H1 (cell line): Measurements from ENCODE around the gene ABCB11. TPM values are rescaled to one million over a fixed set of nuclear protein-coding genes. Genes with fewer than 3 reads are reported as not detected.

Experiments
- CTCF ChIA-PET: fragments of 300-600 bp; sonication (Branson Sonifier 250); formaldehyde crosslinking; loops from one replicate; lab custom pipeline; 2021; ENCODE audit not compliant: partially characterized antibody; lab: Charles Lee
- POLR2A ChIA-PET: fragments of 300-600 bp; sonication (Branson Sonifier 250); formaldehyde crosslinking; loops from one replicate; lab custom pipeline; 2021; ENCODE audit warnings: inconsistent platforms; ENCODE audit not compliant: partially characterized antibody; lab: Charles Lee
- DNase-seq, 2 experiments: peaks; one replicate each; pipeline versions ENCODE4 v3.0.0 to v3.0.0-alpha.2; 2010 to 2022; ENCODE audit warnings: low spot score in 2 of 2, low read depth in 1 of 2, mixed read lengths in 1 of 2
- FAIRE-seq: peaks from 2 replicates; lab custom pipeline; 2011; peaks lifted over from hg19 to GRCh38; lab: Jason Lieb, UNC
- H2AFZ ChIP-seq: 2 replicates; pipeline ENCODE4 v1.8.1; 2012; ENCODE audit warnings: low read length, inconsistent platforms
- H2AK5ac ChIP-seq: 2 replicates; pipeline ENCODE4 v1.6.1; 2013; ENCODE audit warnings: low read depth, low read length
- H2BK120ac ChIP-seq: replicated peaks from 2 replicates; pipeline ENCODE3; 2013; ENCODE audit warnings: low read depth, low read length, inconsistent platforms
- H2BK12ac ChIP-seq: 2 replicates; pipeline ENCODE4 v1.6.1; 2013; ENCODE audit warnings: low read depth, low read length
- H2BK15ac ChIP-seq: 2 replicates; pipeline ENCODE4 v1.6.1; 2013; ENCODE audit warnings: low read length
- H2BK20ac ChIP-seq: 2 replicates; pipeline ENCODE4 v1.6.1; 2013; ENCODE audit warnings: low read length
- H2BK5ac ChIP-seq: 2 replicates; pipeline ENCODE4 v1.6.1; 2013; ENCODE audit warnings: low read depth, low read length
- H3K14ac ChIP-seq: 2 replicates; pipeline ENCODE4 v1.6.1; 2013; ENCODE audit warnings: inconsistent platforms; ENCODE audit not compliant: insufficient read length
- H3K18ac ChIP-seq: 2 replicates; pipeline ENCODE4 v1.6.1; 2013; ENCODE audit warnings: low read length; ENCODE audit errors: extremely low read depth
- H3K23ac ChIP-seq: 2 replicates; pipeline ENCODE4 v1.6.1; 2013; ENCODE audit warnings: inconsistent platforms; ENCODE audit not compliant: insufficient read length
- H3K23me2 ChIP-seq: 2 replicates; pipeline ENCODE4 v1.6.1; 2013; ENCODE audit warnings: low read depth, low read length
- H3K27ac ChIP-seq: 2 replicates; pipeline ENCODE4 v1.6.1; 2011; ENCODE audit warnings: low read depth, low read length, inconsistent platforms
- H3K27me3 ChIP-seq, 4 experiments: replicated peaks in 1 of 4; 1 replicate in 1 of 4; 2 replicates in 3 of 4; pipeline versions ENCODE4 v1.6.1 to v1.8.1; 2011 to 2013; ENCODE audit warnings: low read length in 3 of 4, mild to moderate bottlenecking in 3 of 4, inconsistent platforms in 2 of 4, mixed read lengths in 2 of 4, moderate library complexity in 1 of 4; ENCODE audit not compliant: control insufficient read depth in 3 of 4, insufficient read depth in 3 of 4; ENCODE audit errors: extremely low read depth in 1 of 4
- H3K36me3 ChIP-seq, 4 experiments: 2 replicates each; pipeline versions ENCODE4 v1.6.1 to v1.8.1; 2011 to 2013; ENCODE audit warnings: mild to moderate bottlenecking in 4 of 4, low read length in 3 of 4, moderate library complexity in 2 of 4, control low read depth in 1 of 4, inconsistent platforms in 1 of 4; ENCODE audit not compliant: insufficient read depth in 4 of 4, control insufficient read depth in 2 of 4
- H3K4ac ChIP-seq: replicated peaks from 2 replicates; pipeline ENCODE3; 2013; ENCODE audit warnings: low read length, low read depth, mixed read lengths, inconsistent platforms; ENCODE audit not compliant: insufficient read length
- H3K4me1 ChIP-seq, 4 experiments: replicated peaks in 1 of 4; 1 replicate in 1 of 4; 2 replicates in 3 of 4; pipeline versions ENCODE4 v1.6.1 to v1.8.1; 2011 to 2013; ENCODE audit warnings: low read length in 3 of 4, inconsistent platforms in 2 of 4, mixed read lengths in 1 of 4; ENCODE audit not compliant: insufficient read depth in 4 of 4, control insufficient read depth in 3 of 4
- H3K4me2 ChIP-seq, 2 experiments: 2 replicates each; pipeline versions ENCODE4 v1.6.1 to v1.8.1; 2011 to 2013; ENCODE audit warnings: low read depth in 2 of 2, low read length in 2 of 2, control low read depth in 1 of 2, inconsistent platforms in 1 of 2, mild to moderate bottlenecking in 1 of 2; ENCODE audit not compliant: insufficient read depth in 1 of 2
- H3K4me3 ChIP-seq, 4 experiments: fragments of 200-600, 300-600 bp in 1 of 4; sonication (generic), shearing (Covaris generic), sonication (Bioruptor Twin) in 1 of 4; 2 replicates each; pipeline versions ENCODE4 v1.5.1 to v1.8.1; 2011 to 2016; ENCODE audit warnings: low read length in 4 of 4, low read depth in 3 of 4, control low read depth in 2 of 4, inconsistent platforms in 2 of 4, mild to moderate bottlenecking in 2 of 4, mixed read lengths in 1 of 4, moderate library complexity in 1 of 4; ENCODE audit not compliant: insufficient read depth in 2 of 4; ENCODE audit errors: extremely low read depth in 1 of 4
- H3K56ac ChIP-seq: replicated peaks from 2 replicates; pipeline ENCODE3; 2013; ENCODE audit warnings: low read depth, mild to moderate bottlenecking, mixed read lengths, low read length, inconsistent platforms; ENCODE audit not compliant: insufficient read length
- H3K79me1 ChIP-seq: 2 replicates; pipeline ENCODE4 v1.6.1; 2013; ENCODE audit warnings: low read depth, low read length, control low read depth
- H3K79me2 ChIP-seq, 2 experiments: 2 replicates each; pipeline versions ENCODE4 v1.6.1 to v1.8.1; 2012 to 2013; ENCODE audit warnings: low read length in 2 of 2, mild to moderate bottlenecking in 2 of 2, inconsistent platforms in 1 of 2; ENCODE audit not compliant: insufficient read depth in 2 of 2, control insufficient read depth in 1 of 2
- H3K9ac ChIP-seq, 4 experiments: replicated peaks in 1 of 4; 1 replicate in 1 of 4; 2 replicates in 3 of 4; pipeline versions ENCODE4 v1.6.1 to v1.8.1; 2011 to 2013; ENCODE audit warnings: low read depth in 3 of 4, low read length in 3 of 4, control low read depth in 2 of 4, mild to moderate bottlenecking in 2 of 4, moderate library complexity in 2 of 4, inconsistent platforms in 1 of 4; ENCODE audit errors: extremely low read depth in 1 of 4
- H3K9me3 ChIP-seq, 2 experiments: 2 replicates each; pipeline versions ENCODE4 v1.6.1 to v1.8.1; 2012 to 2013; ENCODE audit warnings: mild to moderate bottlenecking in 2 of 2, moderate library complexity in 2 of 2, control low read depth in 1 of 2, inconsistent platforms in 1 of 2, low read depth in 1 of 2, low read length in 1 of 2, mixed read lengths in 1 of 2; ENCODE audit not compliant: insufficient read depth in 2 of 2
- H4K20me1 ChIP-seq, 2 experiments: replicated peaks in 1 of 2; 2 replicates each; pipeline versions ENCODE3 to v1.8.1; 2011 to 2013; ENCODE audit warnings: inconsistent platforms in 2 of 2, low read length in 2 of 2, mild to moderate bottlenecking in 1 of 2; ENCODE audit not compliant: insufficient read depth in 2 of 2, control insufficient read depth in 1 of 2
- H4K5ac ChIP-seq: 2 replicates; pipeline ENCODE4 v1.6.1; 2013; ENCODE audit warnings: low read length, low read depth, mixed read lengths, inconsistent platforms; ENCODE audit not compliant: insufficient read length
- H4K8ac ChIP-seq: 2 replicates; pipeline ENCODE4 v1.8.0; 2013; ENCODE audit warnings: mild to moderate bottlenecking, moderate library complexity, low read length, inconsistent platforms; ENCODE audit not compliant: insufficient read depth; ENCODE audit errors: extremely low read depth
- H4K91ac ChIP-seq: replicated peaks from 2 replicates; pipeline ENCODE3; 2013; ENCODE audit warnings: low read length, mixed read lengths, inconsistent platforms; ENCODE audit not compliant: insufficient read length
- E2F6 ChIP-seq: IDR thresholded peaks from 2 replicates; pipeline ENCODE4 v1.6.1; 2012; ENCODE audit warnings: inconsistent platforms
- EGR1 ChIP-seq: IDR thresholded peaks from 2 replicates; pipeline ENCODE4 v1.6.1; 2011; ENCODE audit warnings: low read depth, low read length, borderline replicate concordance
- MAFK ChIP-seq: IDR thresholded peaks from 2 replicates; pipeline ENCODE4 v1.6.1; 2012; ENCODE audit warnings: low read depth, mild to moderate bottlenecking, improper control_type of control experiment, low read length
- SIX5 ChIP-seq: IDR thresholded peaks from 2 replicates; pipeline ENCODE4 v1.6.1; 2011; ENCODE audit warnings: mild to moderate bottlenecking, low read depth, low read length
- WGBS, 2 experiments: shearing (Covaris generic) in 1 of 2; methylation state at CpG; one replicate each; pipeline versions ENCODE4 v1.1.6 to v1.1.7; 2013 to 2015; ENCODE audit warnings: low lambda C conversion rate in 2 of 2, mixed read lengths in 2 of 2, inconsistent platforms in 1 of 2, low coverage in 1 of 2, missing lambda C conversion rate in 1 of 2; ENCODE audit not compliant: insufficient replicate concordance in 2 of 2, insufficient coverage in 1 of 2, insufficient read length in 1 of 2; ENCODE audit errors: extremely low coverage in 1 of 2, missing lambda C conversion rate in 1 of 2; 5-methylcytosine and 5-hydroxymethylcytosine counted together
- polyA plus RNA-seq, 7 experiments: library from polyadenylated mRNA; depleted of rRNA in 3 of 7; stranded (reverse) in 5 of 7; unstranded in 2 of 7; fragments of >200 nt in 5 of 7; fragments of 200-250 nt in 2 of 7; gene quantifications; 1 replicate in 5 of 7; 2 replicates in 1 of 7; 4 replicates in 1 of 7; pipeline versions ENCODE4 v1.2.1 to v1.2.3, GENCODE V29; 2011 to 2013; ENCODE audit warnings: missing spikeins in 2 of 7, mixed read lengths in 2 of 7
- total RNA-seq: library from RNA; stranded (reverse); fragmentation: NEBNext Ultra II Directional; extraction: Animal tissue kit (Norgen Biotek cat#: 25700); gene quantifications from 2 replicates; pipeline ENCODE4 v1.2.1, GENCODE V29; 2021

Gene ABCB11
- total and polyA plus RNA-seq, 2 of the 8 experiments (the other 6 are each of a cell fraction or from before 2014, with no cell fraction given): not detected

GRCh38 chr2:168939918-168940317, 91.2 kb downstream of the ABCB11 start:
- FAIRE-seq: no peak
- CTCF ChIA-PET: interaction anchor here (1.3 to 2.0 kb wide), 4 partner anchors 9 to 192 kb away, joined by 4 to 6 read pairs (median 6); no protein-coding TSS in a partner anchor

More at GRCh38 chr2:168939918-168940317, 91.2 kb downstream of the ABCB11 start:
- no peak overlapping the region for H2BK20ac ChIP-seq
- H3K14ac ChIP-seq: no peak overlapping the region
- no peak overlapping the region for H4K8ac ChIP-seq
- no peak overlapping the region for H2BK120ac ChIP-seq
- H3K23me2 ChIP-seq: no peaks in the 10 kb centered on the region
- no peak overlapping the region for H3K18ac ChIP-seq
- H3K79me1 ChIP-seq: no peaks in the 10 kb centered on the region
- no peaks in the 10 kb centered on the region for H3K27me3 ChIP-seq
- POLR2A ChIA-PET: no interaction called here
- H4K20me1 ChIP-seq: no peaks in the 10 kb centered on the region
- no peaks in the 10 kb centered on the region for H3K79me2 ChIP-seq
- no peak overlapping the region for H2BK5ac ChIP-seq
- H3K9me3 ChIP-seq: no peaks in the 10 kb centered on the region
- no peak overlapping the region for H3K4me3 ChIP-seq
- no peak overlapping the region for H2BK15ac ChIP-seq
- no peak overlapping the region for H3K56ac ChIP-seq
- H3K4me1 ChIP-seq: no peaks in the 10 kb centered on the region
- no peaks in the 10 kb centered on the region; a peak in 1 of 8 replicates for H3K36me3 ChIP-seq
- 92% methylated on average over 4 of the region's 4 CpGs; no CpG with 5 or more reads in 1 of the 2 experiments for WGBS, 2 experiments
- no peak for DNase-seq
- H3K4ac ChIP-seq: no peak overlapping the region
- H2BK12ac ChIP-seq: no peak overlapping the region
- no peak overlapping the region for H3K9ac ChIP-seq
- H4K91ac ChIP-seq: no peak overlapping the region
- H4K5ac ChIP-seq: no peak overlapping the region
- H2AK5ac ChIP-seq: no peak overlapping the region
- no peak for TF ChIP-seq SIX5
- no peak for TF ChIP-seq MAFK
- TF ChIP-seq EGR1: no peak
- no peak for TF ChIP-seq E2F6
- no peak overlapping the region for H3K27ac ChIP-seq
- no peak overlapping the region for H2AFZ ChIP-seq
- H3K23ac ChIP-seq: no peak overlapping the region
- no peak overlapping the region for H3K4me2 ChIP-seq
